HG03066 (cell line): ENCODE data around the gene SNRNP70.
"Not testable (repeated sequence)": the region's sequence is repeated elsewhere in the genome, so short reads cannot be mapped to it uniquely, and the experiment has no call there.

Experiments used
- ATAC-seq: cut with Tn5 transposase; IDR thresholded peaks from one replicate; pipeline ENCODE4 v1.9.1; 2021; ENCODE audit warnings: low read depth; ENCODE audit not compliant: unreplicated experiment

SNRNP70 gene

DNA sequence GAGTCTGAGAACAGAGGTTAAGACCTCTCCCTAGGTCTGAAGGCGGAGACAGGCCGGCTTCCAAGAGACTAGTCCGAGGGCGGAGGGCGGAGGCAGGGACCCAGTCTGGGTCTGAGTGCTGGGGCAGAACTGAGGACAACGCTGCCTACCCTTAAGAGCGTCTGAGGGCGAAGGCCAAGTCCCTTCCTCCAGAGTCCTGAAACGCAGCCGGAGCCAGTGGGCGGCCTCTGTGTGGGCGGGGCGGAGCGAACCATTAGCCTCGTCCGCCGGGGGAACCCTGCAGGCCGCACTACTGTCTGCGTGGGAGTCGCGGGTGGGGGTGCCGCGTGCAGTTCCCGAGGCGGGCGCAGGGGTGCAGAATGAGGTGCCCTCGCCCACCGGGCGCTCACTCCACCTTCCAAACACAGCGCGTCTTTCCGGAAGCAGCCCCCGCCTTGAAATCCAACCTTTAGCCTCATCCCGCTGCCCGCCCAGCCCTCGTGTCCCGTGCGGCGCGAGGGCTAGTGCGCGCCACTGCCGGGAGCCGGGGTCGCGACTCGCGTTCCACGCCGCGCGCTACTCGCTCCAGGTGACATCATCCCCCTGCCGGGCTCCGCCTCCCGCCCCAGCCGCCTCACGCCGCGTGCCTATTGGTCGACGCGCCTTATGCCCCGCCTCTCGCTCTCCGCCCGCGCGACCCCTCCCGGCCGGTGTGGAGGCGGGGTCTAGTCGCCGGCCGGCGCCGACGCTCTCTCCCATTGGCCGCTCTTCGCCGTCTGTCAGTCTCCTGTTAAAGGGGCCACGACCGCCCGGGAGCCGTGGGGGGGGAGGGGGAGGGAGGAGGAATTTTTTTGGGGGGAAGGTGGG, 33.5 kb downstream of the SNRNP70 start, which contains the start of gene C19orf73:
TSS of gene C19orf73 (minus strand) at position 579 of the 846 bp plus-strand sequence. CDS start at position 458, 121 bp downstream.
- peak; percentile 67 for ATAC-seq

DNA sequence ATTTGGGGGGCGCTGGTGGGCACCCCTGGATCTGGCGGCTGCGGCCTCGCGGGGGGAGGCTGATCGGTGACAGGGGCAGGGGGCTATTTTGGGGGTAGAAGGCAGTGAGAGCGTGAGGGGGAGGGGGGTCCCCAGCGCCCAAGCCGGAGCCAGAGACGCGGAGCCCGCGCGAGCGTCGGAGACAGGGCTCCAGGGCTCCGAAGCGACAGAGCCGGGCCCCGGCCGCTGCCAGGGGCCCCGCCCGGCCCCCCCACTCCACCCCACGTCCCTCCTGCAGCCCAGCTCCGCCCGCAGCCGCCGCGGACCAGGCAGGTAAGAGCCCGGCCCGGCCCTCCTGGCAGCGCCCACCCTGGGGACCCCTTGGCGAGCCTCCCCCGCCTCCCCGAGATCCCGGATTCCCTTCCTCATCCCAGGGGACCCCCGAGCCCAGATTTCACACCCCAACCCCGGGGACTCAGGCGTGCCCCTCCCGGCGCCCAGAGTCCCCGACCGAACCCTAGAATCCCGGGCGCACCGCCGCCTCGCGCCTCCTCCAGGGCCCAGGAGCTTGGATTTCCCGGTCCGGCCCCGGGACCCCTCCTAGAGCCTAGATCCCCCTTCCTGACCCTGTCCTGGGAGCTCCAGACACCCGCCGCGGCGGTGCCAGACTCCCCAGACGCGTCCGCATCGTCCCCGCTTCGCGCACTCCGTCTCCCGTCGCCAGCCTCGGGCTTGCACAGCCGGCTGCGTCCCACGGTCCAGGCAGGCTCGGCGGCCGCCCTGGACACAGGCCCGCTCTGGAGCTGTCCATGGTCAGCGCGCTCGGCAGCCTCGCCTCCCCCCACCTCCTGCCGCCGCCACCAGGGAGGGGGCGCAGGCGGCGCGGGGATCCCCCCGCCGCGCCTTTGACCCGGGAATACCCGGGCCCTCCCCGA, 34.4 kb downstream of the SNRNP70 start, which contains the start of gene PPFIA3:
TSS of gene PPFIA3 (plus strand) at position 134 of the 914 bp plus-strand sequence. CDS start 8,330 bp downstream, outside the sequence.
- ATAC-seq: no peak

DNA sequence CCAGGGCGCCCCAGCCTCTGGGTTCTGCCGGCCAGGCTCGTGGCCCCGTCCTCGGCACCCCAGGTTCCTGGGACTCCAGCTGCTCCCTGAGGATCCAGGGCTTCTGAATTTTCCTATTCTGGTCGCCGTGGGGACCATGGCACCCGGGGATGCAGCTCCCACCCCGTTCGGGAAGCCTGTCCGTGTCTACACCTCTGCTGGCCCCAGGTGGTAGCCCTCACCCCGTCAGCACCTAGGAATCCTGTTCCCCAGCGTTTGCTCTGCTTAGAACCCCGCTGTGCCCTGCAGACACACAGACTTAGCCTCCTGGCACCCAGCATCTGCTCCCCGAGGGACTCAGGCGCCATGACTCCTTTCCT, 35.1 kb downstream of the SNRNP70 start:
- no peak for ATAC-seq

DNA sequence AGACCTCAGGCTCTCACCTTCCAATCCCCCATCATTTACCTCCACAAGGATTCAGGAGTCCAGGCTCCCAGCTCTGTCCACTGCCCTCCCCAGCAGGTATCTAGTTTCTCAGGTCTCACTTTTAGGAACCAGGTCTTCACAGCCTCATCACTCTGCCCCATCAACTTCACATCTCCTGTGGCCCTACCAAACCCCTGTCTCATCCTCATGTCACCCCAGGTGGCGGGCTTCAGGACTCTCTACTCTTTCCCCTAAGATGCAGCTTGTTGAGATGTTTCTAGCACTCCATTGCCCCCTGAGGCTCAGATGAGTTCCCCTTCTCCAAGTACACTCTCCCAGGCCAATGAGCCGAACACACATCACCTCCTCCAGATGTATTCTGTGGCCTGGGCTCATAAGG, 35.6 kb downstream of the SNRNP70 start:
- ATAC-seq: no peak

DNA sequence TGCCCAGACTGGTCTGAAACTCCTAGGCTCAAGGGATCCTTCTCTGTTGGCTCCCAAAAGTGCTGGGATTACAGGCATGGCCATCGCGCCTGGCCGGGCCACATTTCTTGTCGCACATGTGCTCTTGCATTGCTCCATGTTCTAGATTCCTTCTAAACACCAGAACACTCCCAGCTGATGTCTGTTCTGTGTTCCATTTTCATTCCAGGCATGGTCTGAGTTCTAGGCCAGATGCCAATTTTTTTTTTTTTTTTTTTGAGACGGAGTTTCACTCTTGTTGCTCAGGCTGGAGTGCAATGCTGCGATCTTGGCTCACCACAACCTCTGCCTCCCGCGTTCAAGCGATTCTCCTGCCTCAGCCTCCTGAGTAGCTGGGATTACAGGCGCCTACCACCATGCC, 36.6 kb downstream of the SNRNP70 start:
- not testable (repeated sequence) for ATAC-seq

DNA sequence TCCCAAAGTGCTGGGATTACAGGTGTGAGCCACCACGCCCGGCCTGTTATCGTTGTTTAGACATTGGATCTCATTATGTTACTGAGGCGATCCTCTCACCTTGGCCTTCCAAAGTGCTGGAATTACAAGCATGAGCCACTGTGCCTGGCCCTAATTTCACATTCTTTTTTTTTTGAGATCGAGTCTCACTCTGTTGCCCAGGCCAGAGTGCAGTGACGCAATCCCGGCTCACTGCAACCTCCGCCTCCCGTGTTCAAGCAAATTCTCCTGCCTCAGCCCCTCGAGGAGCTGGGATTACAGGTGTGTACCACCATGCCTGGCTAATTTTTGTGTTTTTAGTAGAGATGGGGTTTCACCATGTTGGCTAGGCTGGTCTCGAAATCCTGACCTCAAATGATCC, 38.0 kb downstream of the SNRNP70 start:
- not testable (repeated sequence) for ATAC-seq

DNA sequence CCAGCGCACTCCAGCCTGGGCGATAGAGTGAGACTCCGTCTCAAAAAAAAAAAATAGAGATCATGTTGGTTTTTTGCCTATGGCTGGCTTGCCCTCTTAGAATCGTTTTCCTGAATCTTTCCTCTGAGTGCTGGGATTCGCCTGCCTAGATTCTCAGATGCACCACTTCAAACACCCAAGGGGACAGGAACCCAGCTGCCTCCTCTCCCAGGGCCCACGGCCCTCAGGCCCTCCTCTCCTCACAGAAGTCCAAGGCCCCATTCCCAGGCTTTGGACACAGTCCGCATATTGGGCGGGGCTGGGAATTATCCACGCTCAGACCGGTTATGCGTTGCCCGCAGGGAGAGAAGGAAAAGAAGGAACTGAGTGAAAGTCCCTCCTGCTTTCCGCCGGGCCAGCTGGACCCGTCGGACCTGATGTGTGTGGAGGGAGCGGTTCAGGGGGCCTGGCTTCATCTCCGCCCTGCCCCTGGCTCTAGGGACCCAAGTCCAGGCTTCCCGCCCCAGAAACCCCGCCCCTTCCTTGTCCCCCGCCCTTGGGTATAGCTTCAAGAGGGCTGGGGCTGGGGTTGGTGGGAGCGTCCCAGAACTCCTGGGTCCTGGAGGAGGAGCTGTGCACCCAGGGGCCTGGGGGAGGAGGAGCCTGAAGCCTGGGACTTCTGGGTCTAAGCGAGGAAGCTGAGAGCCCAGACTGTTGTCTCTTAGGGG, 39.9 kb downstream of the SNRNP70 start:
- ATAC-seq: no peak

DNA sequence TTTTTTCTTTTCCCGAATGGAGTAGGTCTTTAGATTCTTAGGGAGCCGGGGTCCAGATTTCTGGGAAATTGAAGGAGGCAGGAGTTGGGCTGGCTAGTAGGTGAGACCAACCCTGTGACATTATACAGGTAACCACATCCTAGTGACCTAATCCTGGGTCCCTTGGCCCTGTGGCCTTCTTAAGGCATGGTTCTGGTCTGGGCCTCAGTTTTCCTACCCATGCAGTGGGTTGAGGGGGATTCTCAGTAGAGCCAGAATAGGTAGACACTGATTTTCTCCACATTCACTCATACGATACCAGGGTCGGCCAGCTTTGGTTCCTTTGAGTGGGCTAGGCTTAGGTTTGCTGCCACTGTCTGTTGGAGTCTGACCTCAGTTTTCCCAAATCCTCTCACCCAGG, 41.3 kb downstream of the SNRNP70 start:
- ATAC-seq: no peak

DNA sequence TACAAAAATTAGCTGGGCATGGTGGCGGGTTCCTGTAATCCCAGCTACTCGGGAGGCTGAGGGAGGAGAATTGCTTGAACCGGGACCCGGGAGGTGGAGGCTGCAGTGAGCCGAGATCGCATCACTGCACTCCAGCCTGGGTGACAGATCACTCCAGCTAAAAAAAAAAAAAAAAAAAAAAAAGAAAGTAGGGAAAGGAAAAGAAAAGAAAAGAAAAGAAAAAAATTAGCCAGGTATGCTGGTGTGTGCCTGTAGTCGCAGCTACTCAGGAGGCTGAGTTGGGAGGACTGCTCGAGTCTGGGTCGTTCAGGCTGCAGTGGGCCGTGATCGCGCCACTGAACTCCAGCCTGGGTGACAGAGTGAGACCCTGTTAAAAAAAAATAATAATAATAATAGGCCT, 42.0 kb downstream of the SNRNP70 start:
- not testable (repeated sequence) for ATAC-seq

DNA sequence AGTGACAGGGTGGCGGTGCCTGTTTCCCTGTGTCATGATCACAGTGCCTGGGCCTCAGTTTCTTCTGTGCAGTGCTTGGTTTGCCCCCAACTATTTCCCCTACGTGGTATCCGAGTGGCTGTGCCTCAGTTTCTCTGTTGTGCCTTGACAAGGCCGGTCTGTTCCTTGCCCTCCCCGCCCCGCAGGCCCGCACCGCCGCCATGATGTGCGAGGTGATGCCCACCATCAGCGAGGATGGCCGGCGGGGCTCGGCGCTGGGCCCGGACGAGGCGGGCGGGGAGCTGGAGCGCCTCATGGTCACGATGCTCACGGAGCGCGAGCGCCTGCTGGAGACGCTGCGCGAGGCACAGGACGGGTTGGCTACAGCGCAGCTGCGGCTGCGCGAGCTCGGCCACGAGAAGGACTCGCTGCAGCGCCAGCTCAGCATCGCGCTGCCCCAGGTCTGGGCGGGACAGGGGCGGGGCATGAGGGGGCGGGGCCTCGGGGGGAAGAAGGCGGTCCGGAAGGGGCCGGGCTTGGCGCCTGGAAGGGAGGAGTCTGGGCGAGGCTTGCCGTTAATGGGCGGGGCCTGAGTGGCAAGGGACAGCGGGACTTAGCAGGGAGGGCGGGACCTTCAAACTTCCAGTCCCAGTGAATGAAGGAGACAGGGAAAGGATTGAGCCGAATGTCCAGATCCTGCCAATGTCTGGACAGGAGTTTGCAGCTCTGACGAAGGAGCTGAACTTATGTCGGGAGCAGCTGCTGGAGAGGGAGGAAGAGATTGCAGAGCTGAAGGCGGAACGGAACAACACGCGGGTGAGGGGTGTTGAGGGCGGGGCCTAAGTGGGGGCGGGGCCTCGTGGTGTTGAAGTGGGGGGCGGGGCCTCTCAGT, 42.7 kb downstream of the SNRNP70 start:
- peak; percentile 93 for ATAC-seq

DNA sequence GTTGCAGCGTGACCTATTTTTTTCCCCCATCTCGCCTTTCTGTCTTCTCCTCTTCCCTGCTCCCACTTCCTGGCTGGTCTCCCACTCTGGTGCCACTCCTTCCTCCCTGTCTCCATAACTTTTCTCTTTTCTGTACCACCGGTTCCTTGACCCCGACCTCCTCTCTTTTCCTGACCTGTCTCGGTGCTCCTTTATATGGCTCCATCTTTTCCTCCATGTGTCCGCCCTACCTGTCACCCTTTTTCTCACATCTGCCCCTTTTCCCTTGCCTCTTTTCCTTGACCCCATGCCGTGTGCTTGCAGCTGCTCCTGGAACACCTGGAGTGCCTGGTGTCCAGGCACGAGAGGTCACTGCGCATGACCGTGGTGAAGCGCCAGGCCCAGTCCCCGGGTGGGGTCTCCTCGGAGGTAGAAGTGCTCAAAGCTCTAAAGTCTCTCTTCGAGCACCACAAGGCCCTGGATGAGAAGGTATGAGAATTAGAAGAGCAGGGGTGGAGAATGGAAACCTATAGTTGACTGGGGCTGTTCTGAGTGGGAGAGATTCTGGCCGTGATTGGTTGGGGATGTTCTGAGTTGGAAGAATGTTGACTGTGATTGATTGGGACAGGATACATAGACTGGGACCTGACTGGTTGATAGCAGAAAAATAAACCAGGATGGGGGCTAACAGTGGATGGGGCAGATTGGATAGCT, 43.4 kb downstream of the SNRNP70 start:
- no peak for ATAC-seq

DNA sequence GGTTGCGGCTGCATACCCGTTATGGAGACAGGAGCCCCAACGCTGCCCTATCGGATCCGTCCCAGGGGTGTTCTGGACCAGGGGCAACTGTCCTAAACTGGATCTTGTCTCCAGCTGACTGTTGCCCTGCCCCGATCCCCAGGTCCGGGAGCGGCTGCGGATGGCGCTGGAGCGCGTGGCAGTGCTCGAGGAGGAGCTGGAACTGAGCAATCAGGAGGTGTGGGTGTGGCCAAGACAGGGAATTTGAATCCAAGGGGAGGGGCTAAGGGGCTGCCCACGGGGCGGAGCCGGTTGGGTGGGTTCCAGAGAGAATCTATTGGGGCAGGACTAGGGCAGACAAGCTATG, 44.0 kb downstream of the SNRNP70 start:
- ATAC-seq: no peak

DNA sequence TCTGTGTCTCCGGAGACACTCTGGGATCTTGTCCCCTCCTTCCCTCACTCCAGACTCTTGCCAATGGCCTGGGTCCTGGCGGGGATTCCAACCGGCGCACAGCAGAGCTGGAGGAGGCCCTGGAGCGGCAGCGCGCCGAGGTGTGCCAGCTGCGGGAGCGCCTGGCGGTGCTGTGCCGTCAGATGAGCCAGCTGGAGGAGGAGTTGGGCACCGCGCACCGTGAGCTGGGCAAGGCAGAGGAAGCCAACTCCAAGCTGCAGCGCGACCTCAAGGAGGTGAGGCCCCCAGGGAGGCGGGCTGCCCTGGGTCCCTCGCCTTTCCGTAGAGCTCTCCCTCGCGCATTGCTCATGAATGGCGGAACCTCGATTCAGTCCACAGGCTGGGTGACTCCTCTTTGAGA, 45.1 kb downstream of the SNRNP70 start:
- ATAC-seq: no peak

DNA sequence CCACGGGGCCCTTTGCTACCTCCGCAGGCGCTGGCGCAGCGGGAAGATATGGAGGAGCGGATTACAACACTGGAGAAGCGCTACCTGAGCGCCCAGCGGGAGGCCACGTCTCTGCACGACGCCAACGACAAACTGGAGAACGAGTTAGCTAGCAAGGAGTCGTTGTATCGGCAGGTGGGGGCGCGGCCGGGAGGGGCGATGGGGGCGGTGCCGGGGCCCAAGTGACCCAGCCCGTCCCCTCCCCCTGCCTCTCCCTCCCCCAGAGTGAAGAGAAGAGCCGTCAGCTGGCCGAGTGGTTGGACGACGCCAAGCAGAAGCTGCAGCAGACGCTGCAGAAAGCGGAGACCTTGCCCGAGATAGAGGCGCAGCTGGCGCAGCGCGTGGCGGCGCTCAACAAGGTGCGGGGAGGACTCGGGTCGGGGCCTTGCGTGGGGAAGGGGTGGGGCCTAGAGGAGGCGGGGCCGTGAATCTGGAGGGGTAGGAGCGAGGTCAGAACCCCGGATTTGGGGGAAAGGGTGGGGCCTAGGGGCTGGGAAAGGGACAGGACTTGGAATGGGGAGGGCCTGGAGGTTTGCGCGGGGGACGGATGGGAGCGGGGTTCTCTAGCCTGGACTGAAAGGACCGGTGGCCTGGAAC, 47.8 kb downstream of the SNRNP70 start:
- ATAC-seq: no peak

DNA sequence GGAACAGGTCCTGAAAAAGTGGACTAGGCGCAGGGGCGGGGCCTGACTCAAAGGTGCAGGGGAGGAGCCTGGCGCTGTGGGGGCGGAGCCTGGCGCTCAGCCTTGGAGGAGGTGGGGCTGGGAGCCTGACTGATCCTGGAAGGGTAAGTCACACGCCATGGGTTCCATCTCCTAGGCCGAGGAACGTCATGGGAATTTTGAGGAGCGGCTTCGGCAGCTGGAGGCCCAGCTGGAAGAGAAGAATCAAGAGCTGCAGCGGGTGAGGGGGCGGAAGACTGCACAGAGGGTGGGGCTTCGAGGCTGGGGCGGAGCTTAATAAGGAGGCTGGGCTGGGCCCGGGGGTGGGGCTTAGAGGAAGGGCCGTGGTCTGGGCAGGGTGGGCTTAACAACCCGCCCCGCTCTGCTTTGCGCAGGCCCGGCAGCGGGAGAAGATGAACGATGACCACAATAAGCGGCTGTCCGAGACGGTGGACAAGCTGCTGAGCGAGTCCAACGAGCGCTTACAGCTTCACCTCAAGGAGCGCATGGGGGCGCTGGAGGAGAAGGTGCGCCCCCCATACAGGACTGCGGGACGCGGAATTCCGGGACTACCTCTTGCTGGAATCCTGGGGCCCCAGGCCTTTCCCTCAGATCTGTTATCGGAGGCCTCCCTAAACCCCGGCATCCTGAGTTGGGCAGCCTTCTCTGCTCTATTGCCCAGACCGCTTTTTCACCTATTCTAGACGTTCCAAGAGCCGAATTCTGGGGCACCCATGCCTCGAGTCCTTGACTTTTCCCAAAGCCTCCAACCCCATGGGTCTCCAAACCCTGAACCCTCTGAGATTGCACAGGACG, 48.6 kb downstream of the SNRNP70 start:
- ATAC-seq: no peak

DNA sequence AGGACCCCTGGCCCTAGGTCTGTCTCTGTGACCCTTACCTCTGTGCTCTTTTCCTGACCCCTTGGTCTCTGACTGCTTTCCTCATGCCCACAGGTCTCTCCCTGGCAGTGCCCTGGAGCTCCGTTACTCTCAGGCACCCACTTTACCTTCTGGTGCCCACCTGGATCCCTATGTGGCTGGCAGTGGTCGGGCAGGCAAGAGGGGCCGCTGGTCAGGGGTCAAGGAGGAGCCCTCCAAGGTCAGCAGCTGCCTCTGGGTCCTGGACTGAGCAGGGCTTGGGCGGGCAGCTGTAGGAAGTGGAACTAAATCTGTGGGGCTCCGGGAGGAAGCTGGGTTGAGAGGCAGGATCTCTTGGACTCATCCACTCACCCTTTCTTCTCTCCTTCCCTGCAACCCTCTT, 50.4 kb downstream of the SNRNP70 start:
- ATAC-seq: no peak

DNA sequence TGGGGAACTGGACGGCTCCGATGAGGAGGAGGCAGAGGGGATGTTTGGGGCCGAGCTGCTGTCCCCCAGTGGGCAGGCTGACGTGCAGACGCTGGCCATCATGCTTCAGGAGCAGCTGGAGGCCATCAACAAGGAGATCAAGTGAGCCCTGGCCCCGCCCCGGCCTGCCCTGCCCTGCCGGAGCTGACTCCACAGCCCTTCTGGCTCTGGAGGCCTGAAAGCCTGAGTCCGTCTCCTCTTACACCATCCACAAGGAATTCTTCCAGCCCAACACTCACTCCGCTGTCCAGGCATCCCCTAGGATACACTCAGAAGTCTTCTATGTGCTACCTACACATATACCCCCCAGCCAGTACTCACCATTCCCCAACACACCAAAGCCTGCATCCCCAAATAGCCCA, 51.5 kb downstream of the SNRNP70 start:
- ATAC-seq: no peak

DNA sequence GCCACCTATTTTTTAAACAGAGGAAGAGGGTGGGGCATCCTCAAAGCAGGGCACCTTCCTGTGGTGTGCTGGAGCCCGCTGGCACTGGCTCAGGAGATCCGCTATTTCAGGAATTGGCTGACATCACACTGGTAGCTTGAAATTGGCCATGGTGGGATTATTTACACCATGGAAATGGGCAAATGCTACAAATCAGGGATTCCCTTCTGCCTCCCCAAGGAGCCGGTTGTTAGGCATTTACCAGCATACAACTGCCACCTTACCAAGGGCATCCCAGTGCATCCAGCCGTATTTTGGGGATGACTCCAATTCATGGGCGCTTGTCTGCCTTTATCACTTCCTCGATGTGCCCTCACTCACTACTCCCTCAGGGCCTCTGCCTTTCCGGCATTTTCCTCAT, 55.7 kb downstream of the SNRNP70 start:
- ATAC-seq: no peak
